Skeletal muscle tissue (tissue), 4 donors: ENCODE results near the gene TMEM132E. TPM values are rescaled to one million over a fixed set of nuclear protein-coding genes. Genes with fewer than 3 reads are reported as not detected.
"Not testable (repeated sequence)": the region's sequence is repeated elsewhere in the genome, so short reads cannot be mapped to it uniquely, and the experiment has no call there.

Source experiments
- H3K27ac ChIP-seq: one replicate; pipeline ENCODE4 v1.7.0; 2013; ENCODE audit warnings: mild to moderate bottlenecking, low read depth, low read length, inconsistent platforms
- H3K27me3 ChIP-seq, 3 donors: one replicate each; pipeline ENCODE4 v1.7.0; 2013; ENCODE audit warnings: low read length in 3 of 3; ENCODE audit not compliant: control insufficient read depth in 3 of 3, insufficient read depth in 3 of 3
- H3K36me3 ChIP-seq, 3 donors: one replicate each; pipeline ENCODE4 v1.7.0; 2013; ENCODE audit warnings: low read length in 3 of 3; ENCODE audit not compliant: control insufficient read depth in 3 of 3, insufficient read depth in 3 of 3
- H3K4me1 ChIP-seq, 3 donors: one replicate each; pipeline ENCODE4 v1.7.0; 2013; ENCODE audit warnings: low read length in 3 of 3, mild to moderate bottlenecking in 3 of 3; ENCODE audit not compliant: control insufficient read depth in 3 of 3, insufficient read depth in 3 of 3
- H3K4me3 ChIP-seq, 3 donors: one replicate each; pipeline ENCODE4 v1.7.0; 2013; ENCODE audit warnings: low read length in 3 of 3
- H3K9ac ChIP-seq, 3 donors: one replicate each; pipeline ENCODE4 v1.7.0; 2013; ENCODE audit warnings: low read length in 3 of 3, mild to moderate bottlenecking in 3 of 3, moderate library complexity in 2 of 3, low read depth in 1 of 3
- H3K9me3 ChIP-seq, 3 donors: one replicate each; pipeline ENCODE4 v1.7.0; 2013; ENCODE audit warnings: low read length in 3 of 3; ENCODE audit not compliant: control insufficient read depth in 3 of 3
- total RNA-seq: library from RNA; depleted of rRNA; stranded (reverse); fragments of >200 nt; gene quantifications from one replicate; pipeline ENCODE4 v1.2.3, GENCODE V29; 2014
- donor health status: Osteomylitis.

The TMEM132E gene, protein sequence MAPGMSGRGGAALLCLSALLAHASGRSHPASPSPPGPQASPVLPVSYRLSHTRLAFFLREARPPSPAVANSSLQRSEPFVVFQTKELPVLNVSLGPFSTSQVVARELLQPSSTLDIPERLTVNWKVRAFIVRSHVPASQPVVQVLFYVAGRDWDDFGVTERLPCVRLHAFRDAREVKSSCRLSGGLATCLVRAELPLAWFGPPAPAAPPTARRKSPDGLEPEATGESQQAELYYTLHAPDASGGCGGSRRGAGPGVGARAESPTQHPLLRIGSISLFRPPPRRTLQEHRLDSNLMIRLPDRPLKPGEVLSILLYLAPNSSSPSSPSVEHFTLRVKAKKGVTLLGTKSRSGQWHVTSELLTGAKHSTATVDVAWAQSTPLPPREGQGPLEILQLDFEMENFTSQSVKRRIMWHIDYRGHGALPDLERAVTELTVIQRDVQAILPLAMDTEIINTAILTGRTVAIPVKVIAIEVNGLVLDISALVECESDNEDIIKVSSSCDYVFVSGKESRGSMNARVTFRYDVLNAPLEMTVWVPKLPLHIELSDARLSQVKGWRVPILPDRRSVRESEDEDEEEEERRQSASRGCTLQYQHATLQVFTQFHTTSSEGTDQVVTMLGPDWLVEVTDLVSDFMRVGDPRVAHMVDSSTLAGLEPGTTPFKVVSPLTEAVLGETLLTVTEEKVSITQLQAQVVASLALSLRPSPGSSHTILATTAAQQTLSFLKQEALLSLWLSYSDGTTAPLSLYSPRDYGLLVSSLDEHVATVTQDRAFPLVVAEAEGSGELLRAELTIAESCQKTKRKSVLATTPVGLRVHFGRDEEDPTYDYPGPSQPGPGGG (N-terminal part only)
- 0.52 TPM for total RNA-seq

DNA sequence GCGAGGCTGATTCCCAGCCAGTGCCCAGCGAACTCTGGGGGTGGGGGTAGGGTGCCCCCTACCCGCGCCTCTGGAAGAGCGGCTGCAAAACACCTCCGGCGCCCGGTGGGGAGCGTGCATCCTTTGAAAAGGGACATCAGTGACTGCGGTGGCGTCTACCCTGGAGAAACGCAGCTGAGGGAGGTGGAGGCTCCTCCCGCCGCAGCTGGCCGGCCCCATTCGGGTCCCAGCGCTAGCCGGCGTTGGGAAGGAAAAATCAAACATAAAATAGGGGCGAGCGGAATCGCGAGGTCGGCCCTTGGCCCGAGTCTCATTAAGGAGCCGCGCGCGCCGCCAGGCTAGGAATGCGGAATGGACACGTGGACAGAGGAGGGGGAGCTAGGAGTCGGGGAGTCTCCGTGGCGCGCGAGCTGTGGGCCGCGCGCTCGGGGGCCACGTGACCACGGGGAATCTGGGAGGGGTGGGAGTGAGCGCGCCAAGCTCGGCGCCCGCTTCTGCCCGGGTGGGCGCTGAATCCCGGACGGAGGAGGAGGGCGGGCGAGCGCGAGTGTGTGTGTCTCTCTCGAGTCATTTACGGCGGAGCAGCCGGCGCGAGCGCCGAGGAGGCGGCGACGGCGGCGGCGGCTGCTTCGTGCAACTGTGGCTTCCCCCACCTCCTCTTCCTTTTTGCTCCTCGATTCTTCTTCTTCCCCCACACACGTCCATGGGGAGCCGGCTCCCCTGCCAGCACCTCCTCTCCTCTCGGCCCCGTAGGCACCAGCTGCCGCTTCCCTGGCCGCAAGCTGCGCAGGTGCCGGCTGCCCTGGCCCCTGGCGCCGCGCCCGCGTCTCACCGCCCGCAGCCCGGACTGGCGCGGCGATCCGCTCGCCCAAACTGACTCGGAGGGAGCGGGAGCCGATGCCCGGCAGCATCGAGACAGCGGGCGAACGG is at the start of gene TMEM132E:
TMEM132E (plus strand) TSS at position 566 of the 930 bp plus-strand sequence. CDS start 1,495 bp downstream, outside the sequence.
- H3K9me3 ChIP-seq, result no peaks in the 10 kb centered on the region
- peaks cover 18 to 34% (median 26%) of the 10 kb centered on the region in 3 donors for H3K4me1 ChIP-seq
- peak within 1 kb of the TSS; percentile 58 to 66 (median 59) for H3K4me3 ChIP-seq
- H3K27ac ChIP-seq, result no peak within 1 kb of the TSS
- H3K36me3 ChIP-seq, result no peaks in the 10 kb centered on the region
- peaks cover 80 to 90% (median 86%) of the 10 kb centered on the region in 3 donors for H3K27me3 ChIP-seq
- H3K9ac ChIP-seq, result peak within 1 kb of the TSS in 1 of 3 donors; percentile 62

DNA sequence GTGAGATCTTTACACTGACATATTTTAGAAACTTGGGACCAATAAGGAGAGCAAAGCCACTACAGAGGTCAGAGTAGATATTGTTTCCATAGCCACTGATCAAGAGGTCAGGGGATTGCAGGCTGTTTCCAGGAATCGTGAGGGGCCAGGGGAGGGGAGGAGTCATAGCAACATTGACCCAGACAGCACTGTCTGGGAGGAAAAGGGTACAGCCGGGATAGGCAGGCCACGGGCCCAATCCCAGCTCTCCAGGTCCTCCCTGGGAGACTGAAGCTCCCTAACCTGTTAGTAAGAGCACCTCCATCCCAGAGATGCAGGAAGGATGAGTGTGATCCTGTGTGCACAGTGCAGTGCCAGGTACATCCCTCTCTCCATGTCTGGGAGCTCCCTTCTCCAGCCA is 48.5 kb upstream of the TMEM132E start:
- Histone ChIP-seq H3K36me3 (no peaks in the 10 kb centered on the region), H3K27ac (no peak overlapping the region), H3K9ac (no peak overlapping the region), H3K27me3 (peaks cover 12 to 29% (median 29%) of the 10 kb centered on the region in 3 donors), H3K4me3 (no peak overlapping the region), H3K9me3 (no peaks in the 10 kb centered on the region), H3K4me1 (no peaks in the 10 kb centered on the region)

DNA sequence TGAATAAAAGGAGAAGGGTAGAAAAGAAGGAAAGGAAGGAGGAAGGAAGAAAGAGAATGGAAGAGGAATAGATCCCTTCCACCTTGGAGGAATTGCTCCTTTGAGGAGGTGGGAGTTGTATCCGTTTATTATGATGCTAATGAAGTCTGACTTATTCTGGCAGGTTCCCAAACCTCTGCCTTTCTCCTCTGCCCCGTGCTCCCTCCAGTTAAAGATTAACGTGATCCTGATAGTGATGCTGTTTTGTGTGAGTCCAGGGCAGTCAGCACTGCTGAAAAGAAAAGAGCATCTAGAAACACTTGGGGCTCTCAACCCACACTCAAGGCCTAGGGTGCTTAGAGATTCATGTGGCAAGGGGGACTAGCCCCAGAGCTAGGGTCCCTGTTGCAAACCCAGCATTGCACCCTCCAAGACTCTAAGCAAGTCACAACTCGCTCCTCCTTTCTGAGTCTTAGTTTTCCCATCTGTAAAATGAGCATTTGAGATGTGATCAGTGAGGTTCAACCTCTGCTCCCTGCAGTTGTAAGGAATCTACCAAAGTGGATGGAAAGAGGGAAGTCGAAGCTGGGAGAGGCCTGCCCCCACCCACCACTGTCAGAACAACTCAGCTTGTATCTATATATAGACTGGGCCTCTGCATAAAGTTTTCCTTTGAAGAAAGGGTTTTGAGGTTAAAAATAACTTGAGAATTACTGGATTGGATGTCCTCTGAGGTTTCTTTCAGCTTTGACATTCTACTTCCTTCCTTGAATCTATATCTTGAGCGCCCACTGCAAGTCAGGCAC is 46.9 kb upstream of the TMEM132E start:
- no peak overlapping the region for H3K9ac ChIP-seq
- no peaks in the 10 kb centered on the region for H3K36me3 ChIP-seq
- no peaks in the 10 kb centered on the region for H3K4me1 ChIP-seq
- no peaks in the 10 kb centered on the region for H3K9me3 ChIP-seq
- H3K27me3 ChIP-seq, result peaks cover 11 to 36% (median 29%) of the 10 kb centered on the region in 3 donors
- no peak overlapping the region for H3K27ac ChIP-seq
- no peak overlapping the region for H3K4me3 ChIP-seq

DNA sequence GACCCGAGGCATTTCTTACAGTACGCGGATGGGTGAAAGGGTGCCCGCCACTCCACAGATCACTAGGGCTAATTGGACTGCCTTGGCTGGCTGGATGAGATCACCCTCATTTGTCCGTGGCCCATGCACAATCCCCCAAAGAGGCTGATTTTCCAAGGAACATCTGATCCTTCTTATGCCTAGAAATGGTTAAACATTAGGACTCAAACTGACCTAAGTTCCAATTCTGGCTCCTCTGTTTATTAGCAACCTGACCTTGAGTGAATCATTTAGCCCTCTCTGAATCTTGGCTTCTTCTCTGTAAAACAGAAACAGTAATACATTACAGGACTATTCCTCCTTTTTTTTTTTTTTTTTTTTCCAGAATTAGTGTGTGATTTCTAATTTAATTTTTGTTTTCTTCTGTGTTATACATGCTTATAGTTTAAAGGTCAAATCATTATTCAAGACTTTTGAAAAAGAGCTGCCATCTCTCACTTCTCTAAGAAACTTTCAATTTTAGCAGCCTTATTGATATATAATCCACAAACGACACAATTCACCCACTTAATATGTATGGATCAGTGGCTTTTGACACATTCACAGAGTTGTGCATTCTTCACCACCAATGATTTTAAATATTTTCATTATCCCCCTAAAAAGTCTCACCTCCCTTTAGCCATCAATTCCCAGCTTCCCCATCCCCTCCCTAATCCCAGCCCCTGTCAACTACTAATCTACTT is 45.4 kb upstream of the TMEM132E start:
- peaks cover 11 to 31% (median 21%) of the 10 kb centered on the region in 3 donors for H3K27me3 ChIP-seq

GRCh38 chr17:34537445-34537844 is 41.9 kb upstream of the TMEM132E start:
- no peaks in the 10 kb centered on the region for H3K9me3 ChIP-seq
- H3K9ac ChIP-seq, result no peak overlapping the region
- no peak overlapping the region for H3K4me3 ChIP-seq
- H3K4me1 ChIP-seq, result no peaks in the 10 kb centered on the region
- H3K27me3 ChIP-seq, result peaks cover 19 to 32% (median 30%) of the 10 kb centered on the region in 3 donors
- no peaks in the 10 kb centered on the region for H3K36me3 ChIP-seq
- no peak overlapping the region for H3K27ac ChIP-seq

More for the DNA sequence above, 45.4 kb upstream of the TMEM132E start:
- H3K36me3 ChIP-seq, result no peaks in the 10 kb centered on the region
- no peaks in the 10 kb centered on the region for H3K9me3 ChIP-seq
- H3K4me1 ChIP-seq, result no peaks in the 10 kb centered on the region
- H3K27ac ChIP-seq, result no peak overlapping the region
- no peak overlapping the region for H3K4me3 ChIP-seq
- H3K9ac ChIP-seq, result no peak overlapping the region

- peaks cover 17 to 32% (median 30%) of the 10 kb centered on the region in 3 donors for H3K27me3 ChIP-seq
- not testable (repeated sequence) for H3K4me1 ChIP-seq
Observed at GRCh38 chr17:34538582-34538981, 40.8 kb upstream of the TMEM132E start.

GRCh38 chr17:34539881-34540280 is 39.5 kb upstream of the TMEM132E start:
- H3K4me1 ChIP-seq, result no peaks in the 10 kb centered on the region
- peaks cover 19 to 35% (median 30%) of the 10 kb centered on the region in 3 donors for H3K27me3 ChIP-seq

More at GRCh38 chr17:34538582-34538981, 40.8 kb upstream of the TMEM132E start:
- not testable (repeated sequence) for H3K9me3 ChIP-seq, H3K36me3 ChIP-seq, H3K27ac ChIP-seq, H3K9ac ChIP-seq, H3K4me3 ChIP-seq

DNA sequence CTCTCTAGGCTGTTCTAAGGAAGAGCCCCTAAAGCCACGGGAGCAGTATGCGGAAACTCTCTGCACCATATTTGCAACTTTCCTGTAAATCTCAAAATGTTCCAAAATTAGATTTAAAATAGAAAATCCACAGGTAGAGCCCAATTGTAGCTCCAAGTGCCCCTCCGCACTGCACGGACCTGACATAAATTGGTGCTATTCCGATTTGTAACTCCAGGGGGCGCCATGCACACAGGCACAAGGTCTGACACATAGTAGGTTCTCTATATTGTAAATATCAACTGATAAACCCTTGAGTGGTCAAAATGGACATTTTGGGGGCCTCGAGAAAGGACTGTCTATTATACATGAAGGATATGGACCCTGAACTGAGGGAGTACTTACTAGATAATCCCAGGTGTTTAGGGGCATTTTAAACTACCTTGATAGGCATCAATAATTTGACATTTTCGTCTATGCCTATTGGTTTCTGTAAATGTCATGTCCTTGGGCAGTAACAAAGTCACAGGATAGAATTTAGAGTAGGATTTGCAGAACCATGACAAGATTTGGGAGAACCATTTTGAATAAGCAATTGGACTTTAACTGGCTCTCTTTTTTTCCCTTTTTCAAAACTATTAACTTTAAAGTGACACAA is 36.6 kb upstream of the TMEM132E start:
- Histone ChIP-seq H3K36me3 (no peaks in the 10 kb centered on the region), H3K27ac (no peak overlapping the region), H3K4me3 (no peak overlapping the region), H3K4me1 (no peaks in the 10 kb centered on the region), H3K9ac (no peak overlapping the region), H3K27me3 (peaks cover 13 to 21% (median 20%) of the 10 kb centered on the region in 3 donors), H3K9me3 (no peaks in the 10 kb centered on the region)

More at GRCh38 chr17:34539881-34540280, 39.5 kb upstream of the TMEM132E start:
- Histone ChIP-seq H3K27ac (no peak overlapping the region), H3K9ac (no peak overlapping the region), H3K9me3 (no peaks in the 10 kb centered on the region), H3K36me3 (no peaks in the 10 kb centered on the region), H3K4me3 (no peak overlapping the region)
